ENCODE measurements around the gene PPP1R1B. TPM values are rescaled to one million over a fixed set of nuclear protein-coding genes. Genes with fewer than 3 reads are reported as not detected.

Gene PPP1R1B
- total and polyA plus RNA-seq, 2 donors (not counting 1 experiment from before 2014, with no cell fraction given): not detected

GRCh38 chr17:39634384-39634871, 7.7 kb downstream of the PPP1R1B start:
- TF ChIP-seq, protein P1, sequence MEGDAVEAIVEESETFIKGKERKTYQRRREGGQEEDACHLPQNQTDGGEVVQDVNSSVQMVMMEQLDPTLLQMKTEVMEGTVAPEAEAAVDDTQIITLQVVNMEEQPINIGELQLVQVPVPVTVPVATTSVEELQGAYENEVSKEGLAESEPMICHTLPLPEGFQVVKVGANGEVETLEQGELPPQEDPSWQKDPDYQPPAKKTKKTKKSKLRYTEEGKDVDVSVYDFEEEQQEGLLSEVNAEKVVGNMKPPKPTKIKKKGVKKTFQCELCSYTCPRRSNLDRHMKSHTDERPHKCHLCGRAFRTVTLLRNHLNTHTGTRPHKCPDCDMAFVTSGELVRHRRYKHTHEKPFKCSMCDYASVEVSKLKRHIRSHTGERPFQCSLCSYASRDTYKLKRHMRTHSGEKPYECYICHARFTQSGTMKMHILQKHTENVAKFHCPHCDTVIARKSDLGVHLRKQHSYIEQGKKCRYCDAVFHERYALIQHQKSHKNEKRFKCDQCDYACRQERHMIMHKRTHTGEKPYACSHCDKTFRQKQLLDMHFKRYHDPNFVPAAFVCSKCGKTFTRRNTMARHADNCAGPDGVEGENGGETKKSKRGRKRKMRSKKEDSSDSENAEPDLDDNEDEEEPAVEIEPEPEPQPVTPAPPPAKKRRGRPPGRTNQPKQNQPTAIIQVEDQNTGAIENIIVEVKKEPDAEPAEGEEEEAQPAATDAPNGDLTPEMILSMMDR (IDR thresholded peaks at IDR 0.05): peak; percentile 93
- TF ChIP-seq EZH2 (IDR thresholded peaks at IDR 0.05; ENCODE audit: borderline replicate concordance, insufficient read depth, low read depth, low read length, poor library complexity, severe bottlenecking): no peak
- POLR2A ChIA-PET: interaction anchor here (1.8 kb wide), 1 partner anchor 11 kb away, joined by 3 read pairs; no protein-coding TSS in a partner anchor

GRCh38 chr17:39635614-39636176, 8.9 kb downstream of the PPP1R1B start:
- peaks cover 10% of the 10 kb centered on the region for H3K27me3 Mint-ChIP-seq
- WGBS (ENCODE audit: insufficient coverage): 86% methylated on average over 5 of the region's 8 CpGs
- Histone ChIP-seq H2AFZ (ENCODE audit: insufficient read depth, low read depth, low read length, poor library complexity, severe bottlenecking) (no peak overlapping the region), H3K27ac (ENCODE audit: low read length in 2 of 2) (peak overlapping the region in 1 of 2 donors; percentile 90), H3K79me2 (ENCODE audit: control insufficient read depth, insufficient read depth, low read length) (peaks cover 67% of the 10 kb centered on the region), H3K9ac (ENCODE audit: low read length) (no peak overlapping the region), H4K20me1 (ENCODE audit: control insufficient read depth, insufficient read depth, low read length, poor library complexity, severe bottlenecking) (peaks cover 27% of the 10 kb centered on the region), H3K4me1 (ENCODE audit: control insufficient read depth in 2 of 2, insufficient read depth in 2 of 2, low read length in 2 of 2) (peaks cover 39 to 52% of the 10 kb centered on the region in 2 donors), H3K9me3 (ENCODE audit: control extremely low read depth in 1 of 3, control insufficient read depth in 2 of 3, insufficient read depth in 1 of 3, low read length in 2 of 3) (no peaks in the 10 kb centered on the region), H3K27me3 (replicated peaks in 1 of 4; ENCODE audit: control extremely low read depth in 1 of 4, control insufficient read depth in 3 of 4, insufficient read depth in 4 of 4, low read length in 3 of 4) (peaks cover 0 to 3% (median 0%) of the 10 kb centered on the region in 4 experiments), H3K36me3 (replicated peaks in 1 of 2; ENCODE audit: control extremely low read depth in 1 of 2, control insufficient read depth in 1 of 2, extremely low read depth in 1 of 2, insufficient read depth in 2 of 2, low read length in 1 of 2) (no peaks in the 10 kb centered on the region), H3K4me3 (ENCODE audit: control extremely low read depth in 1 of 5, extremely low read depth in 1 of 5, insufficient read depth in 1 of 5, low read depth in 2 of 5, low read length in 4 of 5) (no peak overlapping the region), H3K4me2 (replicated peaks; ENCODE audit: low read depth, low read length, poor library complexity, severe bottlenecking) (peak overlapping the region; percentile 80)
- TF ChIP-seq EZH2 (IDR thresholded peaks at IDR 0.05; ENCODE audit: borderline replicate concordance, insufficient read depth, low read depth, low read length, poor library complexity, severe bottlenecking): no peak
- TF ChIP-seq, protein P1 (IDR thresholded peaks at IDR 0.05): no peak
- H3K4me3 Mint-ChIP-seq: peak overlapping the region; percentile 95
- no peaks in the 10 kb centered on the region for H3K9me3 Mint-ChIP-seq (ENCODE audit: insufficient read depth)
- peak overlapping the region; percentile 91 for H3K27ac Mint-ChIP-seq
- ATAC-seq (ENCODE audit: low read depth): no peak
- peaks cover 48% of the 10 kb centered on the region for H3K4me1 Mint-ChIP-seq
- no peak for DNase-seq
- CTCF ChIA-PET: interaction anchor here (0.9 to 6.6 kb wide), 17 partner anchors 13 to 226 kb away, joined by 3 to 143 read pairs (median 5); partner anchors contain the start of genes MIEN1, PGAP3 and PNMT
- POLR2A ChIA-PET: interaction anchor here (1.8 kb wide), 1 partner anchor 12 kb away, joined by 3 read pairs; no protein-coding TSS in a partner anchor
- intact Hi-C loops (cut with micrococcal nuclease): loop anchor here (5.0 kb wide), 2 partner anchors 117 to 347 kb away; partner anchors contain the start of gene PSMD3

More at GRCh38 chr17:39634384-39634871, 7.7 kb downstream of the PPP1R1B start:
- H3K27me3 ChIP-seq (replicated peaks in 1 of 4; ENCODE audit: control extremely low read depth in 1 of 4, control insufficient read depth in 3 of 4, insufficient read depth in 4 of 4, low read length in 3 of 4): peaks cover 0 to 15% (median 0%) of the 10 kb centered on the region in 4 experiments
- WGBS (ENCODE audit: insufficient coverage): 100% methylated on average over 1 of the region's 2 CpGs
- intact Hi-C loops (cut with micrococcal nuclease): no loop called here
- no peak overlapping the region for H3K4me2 ChIP-seq (replicated peaks; ENCODE audit: low read depth, low read length, poor library complexity, severe bottlenecking)
- peaks cover 54% of the 10 kb centered on the region for H3K79me2 ChIP-seq (ENCODE audit: control insufficient read depth, insufficient read depth, low read length)
- DNase-seq: peak; percentile 69
- no peaks in the 10 kb centered on the region for H3K36me3 ChIP-seq (replicated peaks in 1 of 2; ENCODE audit: control extremely low read depth in 1 of 2, control insufficient read depth in 1 of 2, extremely low read depth in 1 of 2, insufficient read depth in 2 of 2, low read length in 1 of 2)
- Mint-ChIP-seq H3K4me3 (no peak overlapping the region), H3K27me3 (peaks cover 13% of the 10 kb centered on the region), H3K4me1 (peaks cover 40% of the 10 kb centered on the region), H3K9me3 (ENCODE audit: insufficient read depth) (no peaks in the 10 kb centered on the region), H3K27ac (peak overlapping the region; percentile 15)
- ATAC-seq (ENCODE audit: low read depth): no peak
- peaks cover 28 to 40% of the 10 kb centered on the region in 2 donors for H3K4me1 ChIP-seq (ENCODE audit: control insufficient read depth in 2 of 2, insufficient read depth in 2 of 2, low read length in 2 of 2)
- CTCF ChIA-PET: interaction anchor here (0.9 to 6.6 kb wide), 25 partner anchors 8 to 238 kb away, joined by 3 to 143 read pairs (median 5); partner anchors contain the start of genes MIEN1, PGAP3 and PNMT
- H2AFZ ChIP-seq (ENCODE audit: insufficient read depth, low read depth, low read length, poor library complexity, severe bottlenecking): no peak overlapping the region
- H3K9ac ChIP-seq (ENCODE audit: low read length): no peak overlapping the region
- H3K4me3 ChIP-seq (ENCODE audit: control extremely low read depth in 1 of 5, extremely low read depth in 1 of 5, insufficient read depth in 1 of 5, low read depth in 2 of 5, low read length in 4 of 5): no peak overlapping the region
- H3K9me3 ChIP-seq (ENCODE audit: control extremely low read depth in 1 of 3, control insufficient read depth in 2 of 3, insufficient read depth in 1 of 3, low read length in 2 of 3): no peaks in the 10 kb centered on the region
- H3K27ac ChIP-seq (ENCODE audit: low read length in 2 of 2): no peak overlapping the region
- H4K20me1 ChIP-seq (ENCODE audit: control insufficient read depth, insufficient read depth, low read length, poor library complexity, severe bottlenecking): peaks cover 14% of the 10 kb centered on the region

All from B cell (primary cell).